ENCODE measurements around the gene CRYM.
A peak's percentile ranks its signal among the peaks of the same experiment; 100 is the strongest.
"Not testable (repeated sequence)": the region's sequence is repeated elsewhere in the genome, so short reads cannot be mapped to it uniquely, and the experiment has no call there.

CRYM gene

DNA sequence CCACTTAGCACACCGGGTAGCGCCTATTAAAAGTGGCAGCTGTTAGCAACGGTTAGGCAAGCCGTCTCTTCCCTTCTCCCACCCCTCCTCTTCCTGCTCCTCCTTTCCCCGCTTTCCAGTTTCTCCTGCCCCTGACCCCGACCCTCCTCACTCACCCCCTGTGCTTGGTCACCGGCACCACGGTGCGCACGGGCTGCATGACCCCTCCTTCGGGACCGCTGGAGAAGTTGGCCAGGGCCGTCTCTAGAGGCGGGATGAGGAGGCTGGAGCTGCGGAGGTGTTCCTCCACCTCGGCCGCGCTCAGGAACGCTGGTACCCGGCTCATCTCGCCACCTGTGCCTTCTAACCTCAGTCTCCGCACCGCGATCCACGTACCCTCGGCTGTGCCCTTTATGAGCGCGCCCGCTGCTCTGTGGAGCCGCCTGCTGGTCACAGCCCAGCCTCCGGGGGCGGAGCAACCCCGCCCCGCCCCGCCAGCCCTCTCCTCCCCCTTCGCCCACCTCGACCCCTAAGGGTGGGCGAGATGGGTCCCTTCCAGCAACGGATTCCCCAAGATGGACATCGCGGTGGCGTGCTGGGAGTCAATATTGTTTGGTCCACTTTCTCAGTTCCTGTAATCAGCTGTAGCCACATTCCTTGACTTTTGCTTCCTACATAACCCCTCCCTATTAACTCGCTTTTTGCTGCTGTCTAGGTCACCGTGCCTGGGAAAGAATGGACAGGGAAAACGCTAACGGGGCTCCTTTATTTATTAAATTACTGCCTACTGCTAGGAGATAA is at the start of gene CRYM:
CRYM (minus strand) TSS at position 364 of the 780 bp plus-strand sequence; CDS start at position 325, 39 bp downstream.
- peak; percentile 6 for DNase-seq

GRCh38 chr16:21327046-21327445 is 49.0 kb upstream of the CRYM start:
- no peak for DNase-seq

- DNase-seq = no peak
These were observed 48.4 kb upstream of the CRYM start for GRCh38 chr16:21326459-21326858.

GRCh38 chr16:21324267-21324666 is 46.2 kb upstream of the CRYM start:
- no peak for DNase-seq

DNA sequence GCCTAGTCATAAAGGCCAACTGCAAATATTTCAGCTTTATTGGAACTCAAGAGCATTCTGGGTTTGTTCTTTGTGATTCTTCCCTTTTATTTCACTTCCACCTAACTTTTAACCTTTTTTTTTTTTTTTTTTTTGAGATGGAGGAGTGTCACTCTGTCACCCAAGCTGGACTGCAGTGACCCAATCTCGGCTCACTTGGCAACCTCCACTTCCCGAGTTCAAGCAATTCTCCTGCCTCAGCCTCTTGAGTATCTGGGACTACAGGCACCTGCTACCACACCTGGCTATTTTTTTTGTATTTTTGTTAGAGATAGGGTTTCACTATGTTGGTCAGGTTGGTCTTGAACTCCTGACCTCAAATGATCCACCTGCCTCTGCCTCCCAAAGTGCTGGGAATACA is 44.2 kb upstream of the CRYM start:
- DNase-seq = not testable (repeated sequence)

- no peak for DNase-seq
These were observed 43.6 kb upstream of the CRYM start for GRCh38 chr16:21321736-21322135.

DNA sequence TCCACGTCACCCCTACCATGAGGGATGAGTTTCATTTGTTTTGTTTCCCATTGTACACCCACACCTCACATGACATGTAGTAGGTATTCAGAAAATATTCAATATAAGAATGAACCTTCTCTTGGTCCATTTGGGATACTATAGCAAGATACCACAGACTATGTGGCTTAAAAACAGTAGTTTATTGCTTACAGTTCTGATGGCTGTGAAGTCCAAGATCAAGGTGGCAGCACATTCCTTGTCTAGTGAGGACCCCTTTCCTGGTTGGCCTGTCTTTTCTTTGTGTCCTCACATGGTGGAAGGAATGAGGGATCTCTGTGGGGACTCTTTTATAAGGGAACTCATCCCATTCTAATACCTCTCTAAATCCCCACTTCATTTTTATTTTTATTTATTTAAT is 36.2 kb upstream of the CRYM start:
- no peak for DNase-seq

DNA sequence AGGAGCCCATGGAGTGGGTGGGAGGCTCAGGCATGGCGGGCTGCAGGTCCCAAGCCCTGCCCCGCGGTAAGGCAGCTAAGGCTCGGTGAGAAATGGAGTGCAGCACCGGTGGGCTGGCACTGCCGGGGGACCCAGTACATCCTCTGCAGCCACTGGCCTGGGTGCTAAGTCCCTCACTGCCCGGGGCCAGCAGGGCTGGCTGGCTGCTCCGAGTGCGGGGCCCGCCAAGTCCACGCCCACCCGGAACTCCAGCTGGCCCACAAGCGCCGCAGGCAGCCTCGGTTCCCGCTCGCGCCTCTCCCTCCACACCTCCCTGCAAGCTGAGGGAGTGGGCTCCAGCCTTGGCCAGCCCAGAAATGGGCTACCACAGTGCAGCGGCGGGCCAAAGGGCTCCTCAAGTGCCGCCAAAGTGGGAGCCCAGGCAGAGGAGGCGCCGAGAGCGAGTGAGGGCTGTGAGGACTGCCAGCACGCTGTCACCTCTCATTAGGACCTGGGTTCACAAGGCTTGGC is 34.8 kb upstream of the CRYM start:
- DNase-seq = not testable (repeated sequence)

DNA sequence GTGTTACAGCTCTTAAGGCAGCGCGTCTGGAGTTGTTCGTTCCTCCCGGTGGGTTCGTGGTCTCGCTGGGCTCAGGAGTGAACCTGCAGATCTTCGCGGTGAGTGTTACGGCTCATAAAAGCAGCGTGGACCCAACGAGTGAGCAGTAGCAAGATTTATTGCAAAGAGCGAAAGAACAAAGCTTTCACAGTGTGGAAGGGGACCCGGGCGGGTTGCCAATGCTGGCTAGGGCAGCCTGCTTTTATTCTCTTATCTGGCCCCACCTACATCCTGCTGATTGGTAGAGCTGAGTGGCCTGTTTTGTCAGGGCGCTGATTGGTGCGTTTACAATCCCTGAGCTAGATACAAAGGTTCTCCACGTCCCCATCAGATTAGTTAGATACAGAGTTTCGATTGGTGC is 34.0 kb upstream of the CRYM start:
- DNase-seq = not testable (repeated sequence)

GRCh38 chr16:21306712-21307111 is 28.6 kb upstream of the CRYM start:
- not testable (repeated sequence) for DNase-seq

GRCh38 chr16:21302898-21303528 is 24.9 kb upstream of the CRYM start:
- DNase-seq = no peak

DNA sequence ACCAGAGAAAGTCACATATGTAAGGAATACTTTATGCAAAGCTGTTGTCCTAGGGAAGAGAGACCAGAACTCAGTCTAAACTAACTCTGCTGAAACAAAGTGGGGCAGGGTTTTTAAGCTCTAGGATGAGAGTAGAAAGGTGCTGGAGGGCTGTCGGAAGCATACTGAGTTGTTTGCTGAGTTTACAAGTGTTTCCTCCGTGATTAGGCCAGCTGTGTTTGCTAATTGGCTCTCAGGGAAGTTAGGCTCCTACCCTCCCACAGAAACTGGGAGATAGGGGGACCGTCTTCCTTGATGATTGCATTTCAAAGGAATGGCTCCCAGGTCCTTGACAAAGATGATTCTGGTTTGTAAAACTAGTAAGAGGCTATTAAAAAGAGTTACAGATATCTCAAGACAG is 24.4 kb upstream of the CRYM start:
- no peak for DNase-seq

GRCh38 chr16:21301895-21302291 is 23.8 kb upstream of the CRYM start:
- DNase-seq = no peak

- peak; percentile 20 for DNase-seq
These were observed 23.2 kb upstream of the CRYM start for GRCh38 chr16:21301168-21301894.

- peak; percentile 37 for DNase-seq
These were observed 22.4 kb upstream of the CRYM start for GRCh38 chr16:21300309-21301167.

GRCh38 chr16:21289789-21290188 is 11.7 kb upstream of the CRYM start:
- DNase-seq = not testable (repeated sequence)

GRCh38 chr16:21285314-21285713 is 7.2 kb upstream of the CRYM start:
- no peak for DNase-seq

- DNase-seq = no peak
These were observed 6.3 kb upstream of the CRYM start for GRCh38 chr16:21284414-21284813.

- no peak for DNase-seq
These were observed 5.6 kb upstream of the CRYM start for GRCh38 chr16:21283521-21284289.

DNA sequence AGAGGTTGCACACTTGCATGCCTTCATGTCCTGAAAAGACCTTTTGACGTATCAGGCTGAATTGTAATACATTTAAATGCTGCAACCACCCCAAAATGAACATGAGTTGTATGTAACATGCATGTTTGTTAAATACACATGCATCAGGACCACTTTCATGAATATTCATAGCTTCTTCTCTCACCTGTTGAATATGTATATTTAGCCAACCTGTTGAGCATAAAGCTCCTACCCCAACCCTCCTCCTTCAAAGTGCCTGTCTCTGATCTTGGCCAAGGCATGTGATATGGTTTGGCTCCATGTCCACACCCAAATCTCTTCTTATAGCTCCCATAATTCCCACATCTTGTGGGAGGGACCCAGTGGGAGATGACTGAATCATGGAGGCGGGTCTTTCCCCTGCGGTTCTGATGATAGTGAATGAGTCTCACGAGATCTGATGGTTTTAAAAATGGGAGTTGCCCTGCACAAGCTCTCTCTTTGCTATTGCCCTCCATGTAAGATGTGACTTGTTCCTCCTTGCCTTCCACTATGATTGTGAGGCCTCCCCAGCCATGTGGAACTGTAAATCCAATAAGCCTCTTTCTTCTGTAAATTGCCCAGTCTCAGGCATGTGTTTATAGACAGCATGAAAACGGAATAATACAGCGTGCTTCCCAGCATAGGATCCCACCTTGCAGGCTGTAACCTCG is 3.8 kb upstream of the CRYM start:
- no peak for DNase-seq

DNA sequence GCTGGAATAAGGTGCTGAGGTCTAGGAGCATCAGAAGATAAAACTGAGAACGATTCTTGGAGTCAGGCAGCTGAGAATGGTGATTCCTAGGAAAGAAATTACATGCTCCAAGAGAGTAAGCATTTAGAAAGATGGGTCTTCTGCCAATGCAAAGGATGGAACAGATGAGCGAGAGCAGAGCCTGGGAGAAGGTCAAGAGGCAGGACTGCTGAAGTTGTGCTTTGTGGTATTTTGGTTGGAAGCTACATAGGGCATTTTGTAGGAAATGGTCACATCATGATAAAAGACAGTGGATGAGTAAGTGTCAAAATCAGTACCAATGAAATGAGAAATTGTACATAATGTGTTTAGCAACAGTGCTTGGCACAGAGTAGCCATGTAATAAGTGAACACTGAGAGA is 1.4 kb upstream of the CRYM start:
- no peak for DNase-seq
